K562 (cell line): ENCODE data around the gene KMT2E. TPM values are rescaled to one million over a fixed set of nuclear protein-coding genes. Genes with fewer than 3 reads are reported as not detected.

Source experiments
- BHLHE40 ChIP-seq: IDR thresholded peaks from 2 replicates; pipeline ENCODE4 v1.6.1; 2011; ENCODE audit warnings: low read length, improper control_type of control experiment
- HNRNPK ChIP-seq: fragments of 200-400 bp; formaldehyde crosslinking; IDR thresholded peaks from one replicate; pipeline ENCODE4 v1.6.1; 2018; ENCODE audit warnings: mild to moderate bottlenecking, low read depth, low read length; ENCODE audit not compliant: poor library complexity, severe bottlenecking
- KAT2B ChIP-seq: IDR thresholded peaks from one replicate; pipeline ENCODE4 v1.6.1; 2012; ENCODE audit warnings: low read depth, mild to moderate bottlenecking, control low read depth, inconsistent platforms, low read length, moderate library complexity
- RBM17 ChIP-seq: fragments of 200-400 bp; formaldehyde crosslinking; IDR thresholded peaks from 2 replicates; pipeline ENCODE4 v1.6.1; 2017; ENCODE audit warnings: low read depth, mild to moderate bottlenecking, low read length, borderline replicate concordance
- SRSF3 ChIP-seq: fragments of 200-400 bp; formaldehyde crosslinking; IDR thresholded peaks from 2 replicates; pipeline ENCODE4 v1.6.1; 2016; ENCODE audit warnings: mild to moderate bottlenecking, low read length, moderate library complexity; ENCODE audit not compliant: insufficient read depth
- polyA plus RNA-seq, 8 experiments: library from polyadenylated mRNA; depleted of rRNA in 4 of 8; stranded (reverse) in 5 of 8; unstranded in 3 of 8; fragments of >200 nt; fragmentation: Nextera tagmentation in 2 of 8; fragmentation: Illumina TruSeq in 1 of 8; extraction: Ambion mirVana in 2 of 8; extraction: Trizol in 1 of 8; gene quantifications; 2 replicates each; pipeline versions ENCODE4 v1.2.1 to v1.2.3, GENCODE V29; 2011 to 2014; ENCODE audit warnings: inconsistent platforms in 1 of 8, missing spikeins in 1 of 8
- total RNA-seq, 7 experiments: library from RNA; depleted of rRNA in 6 of 7; stranded (reverse); fragments of >200 nt in 6 of 7; fragmentation: Illumina TruSeq in 2 of 7; extraction: Trizol in 2 of 7; gene quantifications; 2 replicates each; pipeline versions ENCODE4 v1.2.1 to v1.2.3, GENCODE V29; 2011 to 2021; ENCODE audit warnings: low replicate concordance in 1 of 7
- TF ChIP-seq, protein P1 (sequence below), 2 experiments: fragments of 450-650 bp; IDR thresholded peaks; 2 replicates each; pipeline ENCODE4 v1.6.1; 2016; ENCODE audit warnings: mild to moderate bottlenecking in 2 of 2, borderline replicate concordance in 1 of 2, low read depth in 1 of 2, moderate library complexity in 1 of 2
- TF ChIP-seq, protein P2 (sequence below): sonication (generic); formaldehyde crosslinking; IDR thresholded peaks from 2 replicates; pipeline ENCODE4 v1.8.1; 2023; ENCODE audit warnings: mild to moderate bottlenecking, missing genetic modification reagents, moderate library complexity
- TF ChIP-seq, protein P3 (sequence below): fragments of 200-800 bp; sonication (Bioruptor generic); IDR thresholded peaks from 2 replicates; pipeline ENCODE4 v1.6.1; 2016; ENCODE audit warnings: missing genetic modification characterization, missing compliant biosample characterization

Gene KMT2E
- total and polyA plus RNA-seq, 9 of the 15 experiments (the other 6 are each of a cell fraction or from before 2014, with no cell fraction given) = 8.9 to 55.3 (median 38.1) TPM

DNA sequence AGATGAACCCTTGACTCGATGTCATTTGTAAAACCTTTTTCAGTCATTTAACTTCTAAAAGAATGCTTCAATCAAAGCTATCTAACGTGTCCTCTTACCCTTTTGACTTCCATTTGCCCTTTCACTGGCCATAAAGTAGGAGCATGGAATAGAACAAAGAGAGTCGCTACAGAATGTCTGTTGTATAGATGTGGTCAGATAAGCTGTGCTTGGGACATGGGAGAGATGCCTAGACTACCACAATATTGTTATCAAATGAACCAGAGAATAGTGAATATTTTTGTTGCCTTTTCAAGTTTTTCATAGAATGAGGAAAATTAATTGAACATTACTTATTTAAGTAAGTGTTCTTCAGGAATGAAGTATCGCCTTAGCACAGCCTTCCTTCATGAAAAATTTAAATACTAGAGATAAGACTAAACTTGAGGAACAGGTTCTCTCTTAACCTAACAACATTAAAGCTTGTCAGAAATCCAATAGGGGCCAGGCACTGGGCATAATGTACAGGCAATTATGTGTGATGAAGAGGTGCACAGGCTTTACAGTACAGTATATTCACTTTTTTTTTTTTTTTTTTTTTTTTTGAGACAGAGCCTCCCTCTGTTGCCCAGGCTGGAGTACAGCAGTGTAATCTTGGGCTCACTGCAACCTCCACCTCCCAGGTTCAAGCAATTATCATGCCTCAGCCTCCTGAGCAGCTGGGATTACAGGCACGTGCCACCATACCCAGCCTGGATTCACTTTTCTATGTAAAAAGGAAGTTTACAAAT, 7.5 kb upstream of the KMT2E start (continued):
- TF ChIP-seq, protein P1, sequence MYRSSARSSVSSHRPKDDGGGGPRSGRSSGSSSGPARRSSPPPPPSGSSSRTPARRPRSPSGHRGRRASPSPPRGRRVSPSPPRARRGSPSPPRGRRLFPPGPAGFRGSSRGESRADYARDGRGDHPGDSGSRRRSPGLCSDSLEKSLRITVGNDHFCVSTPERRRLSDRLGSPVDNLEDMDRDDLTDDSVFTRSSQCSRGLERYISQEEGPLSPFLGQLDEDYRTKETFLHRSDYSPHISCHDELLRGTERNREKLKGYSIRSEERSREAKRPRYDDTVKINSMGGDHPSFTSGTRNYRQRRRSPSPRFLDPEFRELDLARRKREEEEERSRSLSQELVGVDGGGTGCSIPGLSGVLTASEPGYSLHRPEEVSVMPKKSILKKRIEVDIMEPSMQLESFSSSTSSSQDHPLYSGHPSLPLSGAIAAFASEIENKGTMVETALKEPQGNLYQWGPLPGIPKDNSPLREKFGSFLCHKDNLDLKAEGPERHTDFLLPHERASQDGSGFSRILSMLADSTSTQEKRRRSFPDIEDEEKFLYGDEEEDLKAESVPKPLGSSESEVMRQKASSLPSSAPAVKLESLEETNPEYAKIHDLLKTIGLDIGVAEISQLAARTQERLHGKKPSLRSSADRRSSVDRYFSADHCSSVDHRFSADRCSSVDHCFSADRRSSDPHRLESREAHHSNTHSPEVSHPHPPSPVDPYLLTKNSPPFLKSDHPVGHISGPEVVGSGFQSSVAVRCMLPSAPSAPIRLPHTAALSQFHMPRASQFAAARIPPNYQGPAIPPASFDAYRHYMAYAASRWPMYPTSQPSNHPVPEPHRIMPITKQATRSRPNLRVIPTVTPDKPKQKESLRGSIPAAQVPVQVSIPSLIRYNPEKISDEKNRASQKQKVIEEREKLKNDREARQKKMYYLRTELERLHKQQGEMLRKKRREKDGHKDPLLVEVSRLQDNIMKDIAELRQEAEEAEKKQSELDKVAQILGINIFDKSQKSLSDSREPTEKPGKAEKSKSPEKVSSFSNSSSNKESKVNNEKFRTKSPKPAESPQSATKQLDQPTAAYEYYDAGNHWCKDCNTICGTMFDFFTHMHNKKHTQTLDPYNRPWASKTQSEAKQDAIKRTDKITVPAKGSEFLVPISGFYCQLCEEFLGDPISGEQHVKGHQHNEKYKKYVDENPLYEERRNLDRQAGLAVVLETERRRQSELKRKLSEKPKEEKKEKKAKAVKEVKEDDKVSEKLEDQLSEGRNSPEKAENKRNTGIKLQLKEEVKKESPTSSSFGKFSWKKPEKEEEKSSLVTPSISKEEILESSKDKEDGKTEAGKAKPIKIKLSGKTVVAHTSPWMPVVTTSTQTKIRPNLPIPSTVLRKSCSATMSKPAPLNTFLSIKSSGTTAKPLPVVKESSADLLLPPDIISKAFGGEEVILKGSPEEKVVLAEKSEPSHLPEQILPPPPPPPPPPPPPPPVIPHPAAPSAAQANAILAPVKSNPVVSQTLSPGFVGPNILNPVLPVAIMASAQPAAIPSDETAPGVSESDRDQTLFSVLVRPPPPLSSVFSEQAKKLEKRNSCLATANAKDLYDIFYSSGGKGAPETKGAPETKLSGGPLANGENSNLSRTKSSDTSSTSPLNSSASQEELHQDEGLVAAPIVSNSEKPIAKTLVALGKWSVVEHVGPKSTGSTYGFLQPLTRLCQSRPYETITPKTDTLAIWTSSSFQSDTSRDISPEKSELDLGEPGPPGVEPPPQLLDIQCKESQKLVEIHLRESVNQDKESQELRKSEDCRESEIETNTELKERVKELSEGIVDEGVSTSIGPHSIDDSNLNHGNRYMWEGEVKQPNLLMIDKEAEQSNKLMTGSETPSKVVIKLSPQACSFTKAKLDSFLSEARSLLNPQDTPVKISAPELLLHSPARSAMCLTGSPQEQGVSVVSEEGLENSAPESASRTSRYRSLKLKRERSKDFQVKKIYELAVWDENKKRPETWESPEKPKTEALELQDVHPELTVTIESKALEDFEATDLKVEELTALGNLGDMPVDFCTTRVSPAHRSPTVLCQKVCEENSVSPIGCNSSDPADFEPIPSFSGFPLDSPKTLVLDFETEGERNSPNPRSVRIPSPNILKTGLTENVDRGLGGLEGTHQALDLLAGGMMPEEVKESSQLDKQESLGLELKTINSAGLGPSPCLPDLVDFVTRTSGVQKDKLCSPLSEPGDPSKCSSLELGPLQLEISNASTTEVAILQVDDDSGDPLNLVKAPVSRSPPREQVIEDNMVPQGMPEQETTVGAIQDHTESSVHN (IDR thresholded peaks at IDR 0.05; ENCODE audit: borderline replicate concordance in 1 of 2, low read depth in 1 of 2) = no peak
- peak; percentile 91 for TF ChIP-seq BHLHE40
- TF ChIP-seq, protein P2, sequence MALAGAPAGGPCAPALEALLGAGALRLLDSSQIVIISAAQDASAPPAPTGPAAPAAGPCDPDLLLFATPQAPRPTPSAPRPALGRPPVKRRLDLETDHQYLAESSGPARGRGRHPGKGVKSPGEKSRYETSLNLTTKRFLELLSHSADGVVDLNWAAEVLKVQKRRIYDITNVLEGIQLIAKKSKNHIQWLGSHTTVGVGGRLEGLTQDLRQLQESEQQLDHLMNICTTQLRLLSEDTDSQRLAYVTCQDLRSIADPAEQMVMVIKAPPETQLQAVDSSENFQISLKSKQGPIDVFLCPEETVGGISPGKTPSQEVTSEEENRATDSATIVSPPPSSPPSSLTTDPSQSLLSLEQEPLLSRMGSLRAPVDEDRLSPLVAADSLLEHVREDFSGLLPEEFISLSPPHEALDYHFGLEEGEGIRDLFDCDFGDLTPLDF (CRISPR knock-in tag) = no peak
- TF ChIP-seq HNRNPK = no peak
- TF ChIP-seq RBM17 = no peak
- TF ChIP-seq, protein P3, sequence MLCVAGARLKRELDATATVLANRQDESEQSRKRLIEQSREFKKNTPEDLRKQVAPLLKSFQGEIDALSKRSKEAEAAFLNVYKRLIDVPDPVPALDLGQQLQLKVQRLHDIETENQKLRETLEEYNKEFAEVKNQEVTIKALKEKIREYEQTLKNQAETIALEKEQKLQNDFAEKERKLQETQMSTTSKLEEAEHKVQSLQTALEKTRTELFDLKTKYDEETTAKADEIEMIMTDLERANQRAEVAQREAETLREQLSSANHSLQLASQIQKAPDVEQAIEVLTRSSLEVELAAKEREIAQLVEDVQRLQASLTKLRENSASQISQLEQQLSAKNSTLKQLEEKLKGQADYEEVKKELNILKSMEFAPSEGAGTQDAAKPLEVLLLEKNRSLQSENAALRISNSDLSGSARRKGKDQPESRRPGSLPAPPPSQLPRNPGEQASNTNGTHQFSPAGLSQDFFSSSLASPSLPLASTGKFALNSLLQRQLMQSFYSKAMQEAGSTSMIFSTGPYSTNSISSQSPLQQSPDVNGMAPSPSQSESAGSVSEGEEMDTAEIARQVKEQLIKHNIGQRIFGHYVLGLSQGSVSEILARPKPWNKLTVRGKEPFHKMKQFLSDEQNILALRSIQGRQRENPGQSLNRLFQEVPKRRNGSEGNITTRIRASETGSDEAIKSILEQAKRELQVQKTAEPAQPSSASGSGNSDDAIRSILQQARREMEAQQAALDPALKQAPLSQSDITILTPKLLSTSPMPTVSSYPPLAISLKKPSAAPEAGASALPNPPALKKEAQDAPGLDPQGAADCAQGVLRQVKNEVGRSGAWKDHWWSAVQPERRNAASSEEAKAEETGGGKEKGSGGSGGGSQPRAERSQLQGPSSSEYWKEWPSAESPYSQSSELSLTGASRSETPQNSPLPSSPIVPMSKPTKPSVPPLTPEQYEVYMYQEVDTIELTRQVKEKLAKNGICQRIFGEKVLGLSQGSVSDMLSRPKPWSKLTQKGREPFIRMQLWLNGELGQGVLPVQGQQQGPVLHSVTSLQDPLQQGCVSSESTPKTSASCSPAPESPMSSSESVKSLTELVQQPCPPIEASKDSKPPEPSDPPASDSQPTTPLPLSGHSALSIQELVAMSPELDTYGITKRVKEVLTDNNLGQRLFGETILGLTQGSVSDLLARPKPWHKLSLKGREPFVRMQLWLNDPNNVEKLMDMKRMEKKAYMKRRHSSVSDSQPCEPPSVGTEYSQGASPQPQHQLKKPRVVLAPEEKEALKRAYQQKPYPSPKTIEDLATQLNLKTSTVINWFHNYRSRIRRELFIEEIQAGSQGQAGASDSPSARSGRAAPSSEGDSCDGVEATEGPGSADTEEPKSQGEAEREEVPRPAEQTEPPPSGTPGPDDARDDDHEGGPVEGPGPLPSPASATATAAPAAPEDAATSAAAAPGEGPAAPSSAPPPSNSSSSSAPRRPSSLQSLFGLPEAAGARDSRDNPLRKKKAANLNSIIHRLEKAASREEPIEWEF (CRISPR knock-in tag) = no peak
- TF ChIP-seq SRSF3 = no peak
- TF ChIP-seq KAT2B = no peak
